NCI-H2227 (cell line): Measurements from ENCODE around the gene SMAD9.

Experiments used
- DNase-seq: peaks from one replicate; lab custom pipeline; 2025; ENCODE audit not compliant: unreplicated experiment; lab: John Stamatoyannopoulos, UW

SMAD9 gene

DNA sequence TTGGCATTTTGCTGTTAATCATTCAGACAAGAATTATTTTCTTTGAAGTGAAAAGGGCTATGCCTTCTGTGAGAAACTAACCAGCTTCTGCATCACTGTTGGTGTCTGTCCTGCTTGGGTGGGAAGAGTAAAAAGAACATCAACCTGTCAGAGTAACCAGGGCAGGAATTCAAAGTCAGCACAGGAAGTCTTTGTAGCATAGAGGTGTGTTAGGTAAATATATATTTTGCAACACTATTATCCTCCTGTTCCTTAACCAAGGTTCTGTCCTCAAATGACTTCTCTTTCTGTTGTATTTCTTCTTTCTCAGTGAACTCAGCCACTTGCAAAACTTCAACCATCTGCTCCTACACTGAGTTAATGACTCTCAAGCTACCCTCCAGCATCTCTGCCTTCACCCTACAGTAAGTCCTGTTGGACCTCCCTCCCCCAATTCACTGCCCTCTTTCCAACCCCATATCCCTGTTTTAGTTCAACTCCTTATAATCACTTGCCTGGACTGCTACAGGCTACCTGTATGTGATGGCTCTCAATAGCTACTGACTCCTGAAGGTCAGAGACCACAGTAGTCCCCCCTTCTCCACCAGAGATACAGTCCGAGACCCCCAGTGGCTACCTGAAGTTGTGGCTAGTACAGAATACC lies 49.9 kb downstream of the SMAD9 start:
- DNase-seq, result no peak

- DNase-seq, result no peak
Measured at GRCh38 chr13:36866232-36866631, 53.8 kb downstream of the SMAD9 start.

GRCh38 chr13:36865265-36865664 lies 54.8 kb downstream of the SMAD9 start:
- DNase-seq, result no peak

DNA sequence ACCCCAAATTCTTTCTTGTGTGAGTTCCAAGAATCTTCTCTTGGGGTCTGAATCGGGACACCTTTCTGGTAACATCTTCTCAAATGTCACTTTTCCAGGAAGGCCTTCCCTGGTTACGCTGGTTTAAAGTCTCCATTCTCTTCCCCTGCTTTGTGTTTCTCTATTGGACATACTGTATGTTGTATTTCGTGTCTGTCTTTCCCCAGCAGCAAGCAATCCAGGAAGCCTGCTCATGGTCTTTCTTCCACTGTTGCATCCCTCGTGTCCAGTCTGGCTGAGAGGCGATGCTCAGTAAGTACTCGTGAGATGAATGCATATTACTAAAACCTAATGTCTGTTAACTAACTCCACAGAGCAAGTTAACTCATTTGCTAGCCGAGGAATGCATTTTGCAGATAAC lies 57.3 kb downstream of the SMAD9 start:
- no peak for DNase-seq

DNA sequence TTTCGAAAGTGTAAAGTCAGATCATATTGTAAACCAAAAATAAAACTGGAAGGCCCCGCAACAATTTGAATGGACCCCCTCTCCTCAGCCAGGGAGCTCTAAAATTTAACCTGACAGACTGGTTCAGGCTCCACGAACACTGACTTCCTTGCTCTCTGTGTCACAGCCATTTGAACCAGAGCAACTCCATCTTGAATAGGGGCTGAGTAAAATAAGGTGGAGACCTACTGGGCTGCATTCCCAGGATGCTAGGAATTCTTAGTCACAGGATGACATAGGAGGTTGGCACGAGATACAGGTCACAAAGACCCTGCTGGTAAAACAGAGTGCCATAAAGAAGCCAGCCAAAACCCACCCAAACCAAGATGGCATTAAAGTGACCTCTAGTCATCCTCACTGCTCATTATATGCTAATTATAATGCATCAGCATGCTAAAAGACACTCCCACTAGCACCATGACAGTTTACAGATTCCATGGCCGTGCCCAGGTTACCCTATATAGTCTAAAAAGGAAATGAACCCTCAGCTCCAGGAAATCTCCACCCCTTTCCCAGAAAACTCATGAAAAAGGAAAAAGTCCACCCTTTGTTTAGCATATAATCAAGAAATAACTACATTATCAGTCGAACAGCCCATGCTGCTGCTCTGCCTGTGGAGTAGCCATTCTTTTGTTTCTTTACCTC lies 57.9 kb downstream of the SMAD9 start:
- no peak for DNase-seq

- no peak for DNase-seq
Measured at GRCh38 chr13:36859259-36859658, 60.8 kb downstream of the SMAD9 start.

DNA sequence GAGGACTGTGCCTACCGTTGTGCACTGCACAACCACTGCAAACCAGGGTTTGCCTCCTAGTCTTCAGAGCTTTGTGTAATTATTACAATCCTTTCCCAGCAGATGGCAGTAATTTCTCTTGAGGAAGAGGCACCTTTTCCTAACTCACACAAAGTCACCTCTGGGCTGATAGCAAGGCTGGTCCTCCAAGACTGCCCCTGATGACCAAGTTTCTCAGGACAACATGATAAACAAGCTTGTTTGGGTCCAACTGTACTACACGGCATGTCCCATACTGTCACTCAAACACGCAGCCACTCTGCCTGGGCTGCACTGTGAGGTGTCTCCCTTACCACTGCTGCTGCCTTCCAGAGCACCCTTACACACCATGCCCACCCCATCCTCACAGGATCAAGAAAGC lies 61.7 kb downstream of the SMAD9 start:
- peak; percentile 78 for DNase-seq

GRCh38 chr13:36857253-36857652 lies 62.8 kb downstream of the SMAD9 start:
- DNase-seq, result no peak

DNA sequence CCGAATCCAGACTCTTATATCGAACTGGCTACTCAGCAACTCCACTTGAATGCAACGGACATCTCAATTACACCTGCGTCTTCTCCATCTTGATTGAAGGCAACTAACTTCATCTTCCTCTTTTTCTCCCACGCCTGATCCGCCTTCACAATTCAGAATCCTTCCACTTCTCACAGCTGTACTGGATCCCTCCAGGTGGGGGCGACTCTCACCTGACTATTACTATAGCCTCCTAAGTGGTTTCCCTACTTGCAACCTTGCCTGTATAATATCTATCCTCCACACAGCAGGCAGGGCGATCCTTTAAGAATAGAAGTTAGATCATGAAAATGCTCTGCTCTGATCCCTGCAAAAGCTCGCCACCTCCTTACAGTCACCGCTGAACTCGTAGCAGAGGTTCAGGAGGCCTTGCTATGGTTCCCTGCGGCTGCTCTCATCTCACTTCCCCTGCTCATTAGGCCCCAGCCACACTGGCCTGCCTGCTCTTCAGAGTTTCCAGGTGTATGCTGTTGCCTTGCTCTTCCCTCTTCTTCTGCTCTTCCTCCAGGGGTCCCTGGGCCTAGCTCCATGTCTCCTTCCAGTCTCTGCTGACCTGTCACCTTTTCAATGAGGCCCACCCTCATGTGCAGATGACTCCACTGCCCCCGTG lies 69.1 kb downstream of the SMAD9 start:
- DNase-seq, result no peak

GRCh38 chr13:36848199-36848982 lies 71.6 kb downstream of the SMAD9 start:
- DNase-seq, result peak; percentile 20

DNA sequence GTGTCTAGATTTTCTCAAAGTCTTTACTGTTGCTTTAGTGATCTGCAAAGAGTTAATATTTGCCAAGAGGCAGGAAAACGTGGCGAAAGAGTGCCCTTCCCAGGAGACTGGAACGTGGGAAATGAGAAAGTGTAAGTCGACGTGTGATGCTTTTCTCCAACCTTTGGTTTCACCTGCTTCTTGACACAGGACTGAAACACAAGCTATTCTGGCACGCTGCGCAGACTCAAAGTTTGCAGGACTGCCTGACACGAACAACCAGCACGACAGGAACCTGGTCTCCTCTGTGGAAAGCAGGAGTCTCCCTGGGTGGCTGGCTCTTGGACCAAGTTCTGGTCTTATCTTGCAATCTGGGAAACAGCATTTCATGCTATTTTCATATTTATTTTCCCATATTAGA lies 72.4 kb downstream of the SMAD9 start:
- no peak for DNase-seq

DNA sequence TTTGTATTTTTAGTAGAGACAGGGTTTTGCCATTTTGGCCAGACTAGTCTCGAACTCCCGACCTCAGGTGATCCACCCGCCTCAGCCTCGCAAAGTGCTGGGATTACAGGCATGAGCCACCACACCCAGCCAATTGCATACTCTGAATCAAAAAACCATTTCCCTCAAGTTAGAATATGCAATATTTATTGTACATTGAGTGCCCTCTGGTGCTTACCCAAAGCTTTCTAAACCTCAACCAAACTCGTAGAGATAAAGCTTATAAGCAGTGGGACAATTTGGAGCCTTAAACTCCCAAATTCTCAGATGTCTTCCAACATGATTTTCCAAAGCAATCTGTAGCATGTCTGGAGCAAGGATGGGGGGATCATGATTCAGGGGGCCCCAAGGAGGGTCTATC lies 78.6 kb downstream of the SMAD9 start:
- DNase-seq, result peak; percentile 5

GRCh38 chr13:36840718-36841250 lies 79.3 kb downstream of the SMAD9 start:
- no peak for DNase-seq

DNA sequence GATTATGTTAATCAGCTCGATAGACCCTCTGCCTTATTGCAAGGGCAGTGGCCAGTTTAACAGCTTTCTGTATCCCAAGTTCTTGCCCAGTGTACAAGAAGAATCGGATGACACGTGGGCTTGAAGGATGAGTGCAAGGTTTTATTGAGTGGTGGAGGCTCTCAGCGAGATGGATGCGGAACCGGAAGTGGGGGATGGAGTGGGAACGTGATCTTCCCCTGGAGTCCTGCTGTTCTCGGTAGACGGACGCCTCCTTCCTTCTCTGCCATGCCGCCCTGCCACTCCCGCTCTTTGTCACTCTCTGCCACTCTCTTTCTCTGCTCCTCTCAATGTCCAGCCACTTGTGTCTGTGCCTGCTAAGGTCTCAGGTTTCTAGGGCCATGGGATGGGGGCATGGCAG lies 80.1 kb downstream of the SMAD9 start:
- DNase-seq, result peak; percentile 70

- DNase-seq, result no peak
Measured at GRCh38 chr13:36839281-36839680, 80.8 kb downstream of the SMAD9 start.

DNA sequence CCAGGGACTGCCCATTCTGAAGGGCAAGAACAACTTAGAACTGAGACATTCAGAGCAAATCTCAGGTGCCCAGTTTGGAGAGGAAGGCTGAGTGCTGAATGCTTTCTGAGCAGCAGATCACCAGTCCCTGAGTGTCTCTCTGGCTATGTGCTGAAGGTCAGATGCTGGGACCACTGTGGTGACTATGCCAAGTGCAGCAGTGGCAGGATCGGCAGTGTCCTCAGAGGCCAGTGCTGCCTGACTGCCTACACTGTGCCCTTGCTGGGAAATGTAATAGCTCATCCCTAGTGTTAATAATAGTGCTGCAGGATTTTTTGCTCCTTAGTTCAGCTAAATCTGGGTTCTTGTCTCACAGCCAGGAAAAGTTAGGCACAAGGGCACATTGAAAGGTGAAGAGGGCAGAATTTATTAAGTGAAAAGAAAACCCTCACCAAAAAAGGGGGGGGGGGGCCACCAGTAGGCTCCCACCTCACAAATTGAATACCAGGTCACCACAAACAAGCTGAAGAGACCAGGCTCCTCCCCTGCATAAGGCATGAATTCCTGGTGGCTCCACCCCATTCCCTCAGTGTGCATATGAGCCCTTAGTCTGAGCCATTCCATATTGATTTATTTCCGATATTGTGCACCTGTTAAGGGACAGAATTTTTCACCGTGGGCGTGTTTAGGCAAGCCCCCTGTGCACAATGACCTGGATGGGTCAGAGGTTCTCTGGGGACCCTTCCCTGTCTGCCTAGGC lies 82.5 kb downstream of the SMAD9 start:
- DNase-seq, result no peak

DNA sequence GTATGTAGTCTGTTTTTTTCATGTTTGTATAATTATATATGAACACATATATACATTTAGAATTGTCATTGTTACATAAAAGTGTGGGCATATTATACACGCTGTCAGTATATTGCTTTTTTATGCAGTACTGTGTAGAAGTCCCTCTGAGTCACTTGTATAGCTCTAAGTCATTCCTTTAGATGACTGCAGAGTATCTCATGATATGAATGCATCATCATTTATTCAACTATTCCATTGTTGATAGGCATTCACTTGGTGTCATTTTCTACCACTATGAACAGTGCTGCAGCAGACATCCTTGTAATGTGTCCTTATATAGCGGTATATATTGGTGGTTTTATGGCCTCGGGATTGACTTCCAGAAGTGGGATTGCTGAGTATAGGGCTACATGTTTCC lies 85.7 kb downstream of the SMAD9 start:
- no peak for DNase-seq

DNA sequence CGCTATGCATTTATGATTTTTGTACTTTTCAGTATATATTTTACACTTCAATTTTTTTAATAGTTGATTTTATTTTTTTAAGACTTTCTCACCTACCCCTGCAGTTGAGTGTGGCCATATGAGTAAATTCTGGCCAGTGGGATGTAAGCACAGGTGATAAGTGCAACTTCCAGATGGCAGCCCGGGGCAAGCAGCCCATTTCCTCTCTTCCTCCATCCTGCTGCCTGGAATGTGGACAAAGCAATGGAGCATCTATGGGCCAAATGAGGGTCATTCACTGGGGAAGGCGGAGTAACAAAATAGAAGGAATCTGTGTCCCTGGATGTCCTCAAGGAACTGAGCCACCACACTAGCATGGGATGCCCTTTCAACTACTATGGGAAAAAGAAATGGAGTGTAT lies 88.7 kb downstream of the SMAD9 start:
- no peak for DNase-seq

DNA sequence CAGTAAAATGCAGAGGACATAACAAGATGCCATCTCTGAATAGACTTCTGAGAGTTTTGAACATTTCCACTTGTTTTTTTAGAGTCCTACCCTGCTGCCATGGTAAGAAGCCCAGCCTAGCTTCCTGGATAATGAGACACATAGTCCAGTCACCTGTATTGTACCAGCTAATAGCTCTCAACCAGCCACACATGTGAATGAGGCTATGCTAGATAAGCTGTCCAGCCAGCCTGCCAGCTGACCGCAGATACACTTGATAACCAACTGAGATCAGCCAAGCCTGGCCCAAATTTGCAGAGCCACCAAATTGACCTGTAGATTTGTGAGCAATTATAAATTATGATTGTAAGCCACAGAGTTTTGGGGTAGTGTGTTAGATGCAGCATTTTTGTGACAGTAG lies 90.3 kb downstream of the SMAD9 start:
- no peak for DNase-seq

GRCh38 chr13:36822785-36823184 lies 97.3 kb downstream of the SMAD9 start:
- no peak for DNase-seq

DNA sequence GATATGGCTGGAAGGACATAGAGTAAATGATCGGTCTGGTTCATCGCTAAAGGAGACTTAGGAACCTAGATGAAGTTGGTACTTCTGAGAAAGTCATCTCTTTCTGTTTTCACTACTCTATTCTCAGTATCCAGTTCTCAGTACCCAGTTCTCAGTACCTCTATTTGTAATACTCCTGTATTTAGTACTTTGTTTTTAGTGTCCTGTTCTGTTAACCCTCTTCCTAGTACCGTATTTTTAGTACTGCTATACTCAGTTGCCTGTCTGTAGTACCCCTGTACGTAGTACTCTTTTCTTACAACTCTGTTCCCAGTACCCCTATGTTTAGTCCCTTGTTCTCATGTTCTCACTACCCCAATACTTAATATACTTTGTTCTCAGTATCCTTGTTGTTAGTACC lies 99.8 kb downstream of the SMAD9 start:
- DNase-seq, result no peak
